Type B pancreatic cell (in vitro differentiated cells): ENCODE data around the gene TMEM132D. TPM values are rescaled to one million over a fixed set of nuclear protein-coding genes. Genes with fewer than 3 reads are reported as not detected.

Experiments
- DNase-seq: peaks from one replicate; pipeline ENCODE4 v3.0.0; 2021; ENCODE audit warnings: mixed read lengths; ENCODE audit not compliant: unreplicated experiment; ENCODE audit errors: extremely low spot score
- H3K27ac Mint-ChIP-seq: 2 replicates; pipeline ENCODE4 v1.8.0; 2021; ENCODE audit warnings: mild to moderate bottlenecking, mixed read lengths
- H3K27me3 Mint-ChIP-seq: 2 replicates; pipeline ENCODE4 v1.8.0; 2021; ENCODE audit warnings: mixed read lengths
- H3K36me3 Mint-ChIP-seq: 2 replicates; pipeline ENCODE4 v1.8.0; 2021; ENCODE audit warnings: mixed read lengths
- H3K4me1 Mint-ChIP-seq: one replicate; pipeline ENCODE4 v1.8.0; 2021; ENCODE audit warnings: mixed read lengths; ENCODE audit not compliant: unreplicated experiment
- H3K4me3 Mint-ChIP-seq: 2 replicates; pipeline ENCODE4 v1.8.0; 2021; ENCODE audit warnings: mild to moderate bottlenecking, mixed read lengths
- H3K9me3 Mint-ChIP-seq: 2 replicates; pipeline ENCODE4 v1.8.0; 2021; ENCODE audit warnings: mixed read lengths
- total RNA-seq: library from RNA; stranded (reverse); gene quantifications from 2 replicates; pipeline ENCODE4 v1.2.1, GENCODE V29; 2021; ENCODE audit warnings: low replicate concordance
- TF ChIP-seq, protein P1 (sequence below): fragments of 200-600 bp; sonication (generic); conservative IDR thresholded peaks from 2 replicates; pipeline ENCODE4 v1.5.0; 2021; ENCODE audit warnings: antibody characterized with exemption, mild to moderate bottlenecking

The TMEM132D gene
- total RNA-seq, 1 donor from 2014 or later, result 1.8 TPM

DNA sequence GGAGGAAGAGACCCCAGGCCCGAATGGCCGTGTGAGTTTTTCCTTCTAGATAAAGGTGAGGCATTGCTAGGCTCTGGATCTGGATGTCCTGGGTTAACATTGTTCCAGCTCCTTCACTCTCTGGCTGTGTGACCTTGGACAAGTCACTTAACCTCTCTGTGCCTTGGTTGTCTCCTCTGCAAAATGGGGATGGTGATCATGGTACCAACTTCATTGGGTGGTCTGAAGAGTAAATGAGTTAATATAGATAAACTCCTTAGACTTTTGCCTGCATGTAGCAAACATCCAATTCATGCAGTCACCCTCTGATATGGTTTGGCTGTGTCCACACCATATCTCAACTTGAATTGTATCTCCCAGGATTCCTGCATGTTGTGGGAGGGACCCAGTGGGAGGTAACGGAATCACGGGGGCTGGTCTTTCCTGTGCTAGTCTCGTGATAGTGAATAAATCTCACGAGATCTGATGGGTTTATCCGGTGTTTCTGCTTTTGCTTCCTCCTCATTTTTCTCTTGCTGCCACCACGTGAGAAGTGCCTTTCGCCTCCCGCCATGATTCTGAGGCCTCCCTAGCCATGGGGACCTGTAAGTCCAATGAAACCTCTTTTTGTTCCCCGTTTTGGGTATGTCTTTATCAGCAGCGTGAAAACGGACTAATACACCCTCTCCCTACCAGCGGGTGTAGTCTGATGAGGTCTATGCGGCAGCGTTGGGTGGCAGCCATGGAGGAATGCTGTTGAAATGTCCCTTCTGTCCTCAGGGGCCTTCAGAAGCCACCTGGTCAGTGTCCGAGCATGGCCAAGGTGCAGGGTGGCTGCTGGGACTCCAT, 794.4 kb downstream of the TMEM132D start:
- no peak overlapping the region for H3K4me3 Mint-ChIP-seq
- no peaks in the 10 kb centered on the region for H3K9me3 Mint-ChIP-seq
- TF ChIP-seq, protein P1, sequence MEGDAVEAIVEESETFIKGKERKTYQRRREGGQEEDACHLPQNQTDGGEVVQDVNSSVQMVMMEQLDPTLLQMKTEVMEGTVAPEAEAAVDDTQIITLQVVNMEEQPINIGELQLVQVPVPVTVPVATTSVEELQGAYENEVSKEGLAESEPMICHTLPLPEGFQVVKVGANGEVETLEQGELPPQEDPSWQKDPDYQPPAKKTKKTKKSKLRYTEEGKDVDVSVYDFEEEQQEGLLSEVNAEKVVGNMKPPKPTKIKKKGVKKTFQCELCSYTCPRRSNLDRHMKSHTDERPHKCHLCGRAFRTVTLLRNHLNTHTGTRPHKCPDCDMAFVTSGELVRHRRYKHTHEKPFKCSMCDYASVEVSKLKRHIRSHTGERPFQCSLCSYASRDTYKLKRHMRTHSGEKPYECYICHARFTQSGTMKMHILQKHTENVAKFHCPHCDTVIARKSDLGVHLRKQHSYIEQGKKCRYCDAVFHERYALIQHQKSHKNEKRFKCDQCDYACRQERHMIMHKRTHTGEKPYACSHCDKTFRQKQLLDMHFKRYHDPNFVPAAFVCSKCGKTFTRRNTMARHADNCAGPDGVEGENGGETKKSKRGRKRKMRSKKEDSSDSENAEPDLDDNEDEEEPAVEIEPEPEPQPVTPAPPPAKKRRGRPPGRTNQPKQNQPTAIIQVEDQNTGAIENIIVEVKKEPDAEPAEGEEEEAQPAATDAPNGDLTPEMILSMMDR, result no peak
- H3K36me3 Mint-ChIP-seq, result no peaks in the 10 kb centered on the region
- H3K27ac Mint-ChIP-seq, result no peak overlapping the region
- peaks cover 20% of the 10 kb centered on the region for H3K27me3 Mint-ChIP-seq
- DNase-seq, result no peak
- H3K4me1 Mint-ChIP-seq, result no peaks in the 10 kb centered on the region

DNA sequence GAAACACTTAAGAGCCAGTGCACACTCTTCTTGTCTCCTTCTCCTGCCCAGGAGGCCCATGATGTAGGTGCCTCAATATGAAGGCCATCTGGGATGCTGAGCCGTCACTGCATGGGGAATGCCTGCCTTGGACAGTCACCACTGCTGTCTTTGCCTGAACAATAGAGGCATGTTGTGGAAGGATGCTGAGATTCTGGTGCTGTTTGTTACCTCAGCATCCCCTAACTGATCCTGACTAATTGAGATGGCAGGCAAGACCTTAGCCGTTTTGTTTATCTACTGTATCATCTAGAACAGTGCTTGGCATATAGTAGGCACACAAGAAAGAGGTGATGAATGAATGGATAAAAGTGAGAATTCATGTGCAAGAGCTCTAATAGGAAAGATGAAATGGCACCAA, 797.1 kb downstream of the TMEM132D start:
- H3K4me1 Mint-ChIP-seq, result no peaks in the 10 kb centered on the region
- TF ChIP-seq, protein P1, result no peak
- H3K27ac Mint-ChIP-seq, result no peak overlapping the region
- H3K9me3 Mint-ChIP-seq, result no peaks in the 10 kb centered on the region
- H3K4me3 Mint-ChIP-seq, result no peak overlapping the region
- no peaks in the 10 kb centered on the region for H3K36me3 Mint-ChIP-seq
- DNase-seq, result no peak
- H3K27me3 Mint-ChIP-seq, result peaks cover 11% of the 10 kb centered on the region

DNA sequence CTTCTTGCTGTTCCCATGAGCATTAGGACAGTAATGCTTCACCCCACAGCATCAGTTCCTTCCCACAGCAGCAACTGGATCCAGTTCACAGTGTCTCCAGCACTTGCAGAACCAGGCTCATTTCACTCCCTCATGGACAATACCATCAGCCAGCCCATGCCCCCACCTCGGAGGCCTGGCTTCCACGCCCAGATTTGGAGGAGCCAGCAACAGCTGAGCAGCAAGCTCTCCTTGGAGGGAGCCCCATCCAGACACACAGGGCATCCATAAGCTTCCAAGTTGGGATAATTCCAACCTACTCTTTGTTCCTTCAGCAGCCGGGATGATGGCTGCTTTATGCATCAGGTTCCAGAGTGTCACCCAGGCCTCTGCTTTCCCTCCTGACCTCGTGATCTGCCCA, 800.6 kb downstream of the TMEM132D start:
- TF ChIP-seq, protein P1, result no peak
- Mint-ChIP-seq H3K27me3 (peaks cover 11% of the 10 kb centered on the region), H3K4me1 (peaks cover 3% of the 10 kb centered on the region), H3K27ac (no peak overlapping the region), H3K36me3 (no peaks in the 10 kb centered on the region), H3K4me3 (no peak overlapping the region), H3K9me3 (no peaks in the 10 kb centered on the region)
- DNase-seq, result no peak

DNA sequence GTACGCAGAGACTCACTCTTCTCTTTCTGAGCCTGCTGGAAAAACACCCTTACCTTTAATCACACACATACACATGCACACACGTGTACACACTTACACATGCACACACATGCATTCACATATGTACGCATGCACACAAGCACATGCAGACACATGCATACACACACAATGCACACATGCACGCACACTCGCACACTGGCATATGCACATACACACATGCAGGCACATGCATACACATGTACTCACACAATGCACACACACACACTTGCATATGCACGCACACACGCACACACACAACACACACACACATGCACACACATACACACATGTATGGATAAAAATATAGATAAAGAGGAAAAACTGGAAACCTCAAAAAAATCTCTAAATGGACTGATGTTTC, 801.6 kb downstream of the TMEM132D start:
- no peak for DNase-seq
- no peaks in the 10 kb centered on the region for H3K9me3 Mint-ChIP-seq
- H3K4me3 Mint-ChIP-seq, result no peak overlapping the region

DNA sequence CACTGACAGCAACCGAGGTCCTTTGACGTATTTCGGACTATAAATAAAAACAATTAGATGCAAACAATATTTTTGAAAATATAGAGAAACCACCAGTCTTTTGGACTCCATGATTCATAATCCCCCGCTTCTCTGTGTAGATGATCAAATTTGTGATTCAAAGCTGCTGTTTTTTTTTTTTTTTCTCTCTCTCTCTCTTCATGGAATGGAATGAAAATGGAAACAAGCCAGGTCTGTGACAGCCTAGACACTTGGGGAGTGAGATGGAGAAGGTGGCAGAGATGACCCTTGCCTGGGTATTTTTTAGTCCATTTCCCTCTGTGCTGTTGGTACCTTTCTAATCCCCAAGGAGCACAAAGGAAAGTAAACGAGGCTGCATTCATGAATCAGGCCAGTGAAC, 802.0 kb downstream of the TMEM132D start:
- H3K36me3 Mint-ChIP-seq, result no peaks in the 10 kb centered on the region
- H3K4me1 Mint-ChIP-seq, result peaks cover 3% of the 10 kb centered on the region
- TF ChIP-seq, protein P1, result no peak
- no peak overlapping the region for H3K4me3 Mint-ChIP-seq
- peaks cover 14% of the 10 kb centered on the region for H3K27me3 Mint-ChIP-seq
- no peak overlapping the region for H3K27ac Mint-ChIP-seq
- no peak for DNase-seq
- no peaks in the 10 kb centered on the region for H3K9me3 Mint-ChIP-seq

More for the DNA sequence above, 801.6 kb downstream of the TMEM132D start:
- TF ChIP-seq, protein P1, result no peak
- no peak overlapping the region for H3K27ac Mint-ChIP-seq
- H3K4me1 Mint-ChIP-seq, result peaks cover 3% of the 10 kb centered on the region
- peaks cover 14% of the 10 kb centered on the region for H3K27me3 Mint-ChIP-seq
- no peaks in the 10 kb centered on the region for H3K36me3 Mint-ChIP-seq
